Measurements from ENCODE around the gene ELK4. TPM values are rescaled to one million over a fixed set of nuclear protein-coding genes. Genes with fewer than 3 reads are reported as not detected.

ELK4 gene
- total and polyA plus RNA-seq, 5 donors from 2014 or later = 3.5 to 106 (median 4.7) TPM

- H3K4me3 ChIP-seq (ENCODE audit: low read depth, low read length) = no peak overlapping the region
- Mint-ChIP-seq H3K4me1 (peaks cover 31 to 64% (median 46%) of the 10 kb centered on the region in 4 donors), H3K9me3 (no peaks in the 10 kb centered on the region), H3K4me3 (no peak overlapping the region), H3K27ac (peak overlapping the region in 2 of 3 donors; percentile 29 to 62), H3K36me3 (peaks cover 40% of the 10 kb centered on the region), H3K27me3 (no peaks in the 10 kb centered on the region)
- peaks cover 32% of the 10 kb centered on the region for H3K4me1 ChIP-seq (ENCODE audit: control insufficient read depth, insufficient read depth, low read length, poor library complexity, severe bottlenecking)
- ATAC-seq (ENCODE audit: low read depth in 2 of 2) (no peak), DNase-seq (no peak)
- no peaks in the 10 kb centered on the region for H3K9me3 ChIP-seq (ENCODE audit: control insufficient read depth in 2 of 2, low read length in 2 of 2)
- peaks cover 52% of the 10 kb centered on the region for H3K36me3 ChIP-seq (ENCODE audit: control insufficient read depth, insufficient read depth, low read length)
- H3K27me3 ChIP-seq (ENCODE audit: control insufficient read depth, insufficient read depth, low read length) = no peaks in the 10 kb centered on the region
- H3K27ac ChIP-seq (ENCODE audit: insufficient read depth, low read length, poor library complexity, severe bottlenecking) = no peak overlapping the region
Observed at GRCh38 chr1:205623646-205624045, 8.2 kb downstream of the ELK4 start.

- DNase-seq = no peak
- no peak for ATAC-seq (ENCODE audit: low read depth in 2 of 2)
- no peak overlapping the region for H3K4me3 Mint-ChIP-seq
- no peaks in the 10 kb centered on the region for H3K27me3 ChIP-seq (ENCODE audit: control insufficient read depth, insufficient read depth, low read length)
- no peak overlapping the region for H3K4me3 ChIP-seq (ENCODE audit: low read depth, low read length)
- H3K36me3 Mint-ChIP-seq = peaks cover 37% of the 10 kb centered on the region
- peak overlapping the region in 2 of 3 donors; percentile 49 to 77 for H3K27ac Mint-ChIP-seq
- H3K9me3 ChIP-seq (ENCODE audit: control insufficient read depth in 2 of 2, low read length in 2 of 2) = no peaks in the 10 kb centered on the region
- no peaks in the 10 kb centered on the region for H3K27me3 Mint-ChIP-seq
- peaks cover 18 to 38% (median 25%) of the 10 kb centered on the region in 4 donors for H3K4me1 Mint-ChIP-seq
- peaks cover 81% of the 10 kb centered on the region for H3K36me3 ChIP-seq (ENCODE audit: control insufficient read depth, insufficient read depth, low read length)
- peaks cover 10% of the 10 kb centered on the region for H3K4me1 ChIP-seq (ENCODE audit: control insufficient read depth, insufficient read depth, low read length, poor library complexity, severe bottlenecking)
- no peak overlapping the region for H3K27ac ChIP-seq (ENCODE audit: insufficient read depth, low read length, poor library complexity, severe bottlenecking)
- no peaks in the 10 kb centered on the region for H3K9me3 Mint-ChIP-seq
Observed at GRCh38 chr1:205620269-205620668, 11.5 kb downstream of the ELK4 start.

- no peak for ATAC-seq (ENCODE audit: low read depth in 2 of 2)
- no peaks in the 10 kb centered on the region for H3K9me3 Mint-ChIP-seq
- H3K36me3 Mint-ChIP-seq = peaks cover 38% of the 10 kb centered on the region
- DNase-seq = no peak
- Histone ChIP-seq H3K36me3 (ENCODE audit: control insufficient read depth, insufficient read depth, low read length) (peaks cover 83% of the 10 kb centered on the region), H3K27ac (ENCODE audit: insufficient read depth, low read length, poor library complexity, severe bottlenecking) (no peak overlapping the region), H3K4me3 (ENCODE audit: low read depth, low read length) (no peak overlapping the region), H3K27me3 (ENCODE audit: control insufficient read depth, insufficient read depth, low read length) (no peaks in the 10 kb centered on the region), H3K9me3 (ENCODE audit: control insufficient read depth in 2 of 2, low read length in 2 of 2) (no peaks in the 10 kb centered on the region), H3K4me1 (ENCODE audit: control insufficient read depth, insufficient read depth, low read length, poor library complexity, severe bottlenecking) (peaks cover 2% of the 10 kb centered on the region)
- peak overlapping the region in 1 of 3 donors; percentile 32 for H3K27ac Mint-ChIP-seq
- no peaks in the 10 kb centered on the region for H3K27me3 Mint-ChIP-seq
- H3K4me1 Mint-ChIP-seq = peaks cover 10 to 33% (median 24%) of the 10 kb centered on the region in 4 donors
- H3K4me3 Mint-ChIP-seq = no peak overlapping the region
Observed at GRCh38 chr1:205619376-205619775, 12.4 kb downstream of the ELK4 start.

- peaks cover 6% of the 10 kb centered on the region for H3K4me1 ChIP-seq (ENCODE audit: control insufficient read depth, insufficient read depth, low read length, poor library complexity, severe bottlenecking)
Observed at GRCh38 chr1:205616563-205617293, 15.1 kb downstream of the ELK4 start.

GRCh38 chr1:205615789-205616188 lies 16.0 kb downstream of the ELK4 start:
- no peak overlapping the region for H3K4me3 ChIP-seq (ENCODE audit: low read depth, low read length)
- peaks cover 15% of the 10 kb centered on the region for H3K4me1 ChIP-seq (ENCODE audit: control insufficient read depth, insufficient read depth, low read length, poor library complexity, severe bottlenecking)
- H3K36me3 ChIP-seq (ENCODE audit: control insufficient read depth, insufficient read depth, low read length) = peaks cover 84% of the 10 kb centered on the region
- Mint-ChIP-seq H3K36me3 (peaks cover 41% of the 10 kb centered on the region), H3K4me3 (no peak overlapping the region), H3K4me1 (peaks cover 26 to 46% (median 32%) of the 10 kb centered on the region in 4 donors), H3K9me3 (no peaks in the 10 kb centered on the region), H3K27ac (peak overlapping the region in 2 of 3 donors; percentile 60), H3K27me3 (no peaks in the 10 kb centered on the region)
- H3K27me3 ChIP-seq (ENCODE audit: control insufficient read depth, insufficient read depth, low read length) = no peaks in the 10 kb centered on the region
- DNase-seq (no peak), ATAC-seq (ENCODE audit: low read depth in 2 of 2) (no peak)
- H3K27ac ChIP-seq (ENCODE audit: insufficient read depth, low read length, poor library complexity, severe bottlenecking) = no peak overlapping the region
- H3K9me3 ChIP-seq (ENCODE audit: control insufficient read depth in 2 of 2, low read length in 2 of 2) = no peaks in the 10 kb centered on the region

More at GRCh38 chr1:205616563-205617293, 15.1 kb downstream of the ELK4 start:
- Histone ChIP-seq H3K27ac (ENCODE audit: insufficient read depth, low read length, poor library complexity, severe bottlenecking) (no peak overlapping the region), H3K36me3 (ENCODE audit: control insufficient read depth, insufficient read depth, low read length) (peaks cover 88% of the 10 kb centered on the region), H3K9me3 (ENCODE audit: control insufficient read depth in 2 of 2, low read length in 2 of 2) (no peaks in the 10 kb centered on the region), H3K27me3 (ENCODE audit: control insufficient read depth, insufficient read depth, low read length) (no peaks in the 10 kb centered on the region), H3K4me3 (ENCODE audit: low read depth, low read length) (no peak overlapping the region)
- Mint-ChIP-seq H3K36me3 (peaks cover 36% of the 10 kb centered on the region), H3K4me3 (no peak overlapping the region), H3K9me3 (no peaks in the 10 kb centered on the region), H3K27ac (peak overlapping the region in 1 of 3 donors; percentile 60), H3K4me1 (peaks cover 17 to 38% (median 26%) of the 10 kb centered on the region in 4 donors), H3K27me3 (no peaks in the 10 kb centered on the region)
- no peak for DNase-seq
- no peak for ATAC-seq (ENCODE audit: low read depth in 2 of 2)

GRCh38 chr1:205613854-205614412 lies 17.9 kb downstream of the ELK4 start:
- H3K36me3 ChIP-seq (ENCODE audit: control insufficient read depth, insufficient read depth, low read length) = peaks cover 66% of the 10 kb centered on the region
- H3K27me3 Mint-ChIP-seq = no peaks in the 10 kb centered on the region
- peaks cover 38 to 52% (median 40%) of the 10 kb centered on the region in 4 donors for H3K4me1 Mint-ChIP-seq

GRCh38 chr1:205612556-205612955 lies 19.3 kb downstream of the ELK4 start:
- peaks cover 46 to 58% (median 47%) of the 10 kb centered on the region in 4 donors for H3K4me1 Mint-ChIP-seq
- ATAC-seq (ENCODE audit: low read depth in 2 of 2) (no peak), DNase-seq (no peak)
- H3K9me3 Mint-ChIP-seq = no peaks in the 10 kb centered on the region
- H3K4me3 ChIP-seq (ENCODE audit: low read depth, low read length) = no peak overlapping the region
- no peak overlapping the region for H3K4me3 Mint-ChIP-seq
- H3K36me3 ChIP-seq (ENCODE audit: control insufficient read depth, insufficient read depth, low read length) = peaks cover 60% of the 10 kb centered on the region
- H3K27me3 Mint-ChIP-seq = no peaks in the 10 kb centered on the region
- H3K27ac Mint-ChIP-seq = no peak overlapping the region
- H3K4me1 ChIP-seq (ENCODE audit: control insufficient read depth, insufficient read depth, low read length, poor library complexity, severe bottlenecking) = peaks cover 19% of the 10 kb centered on the region
- H3K27ac ChIP-seq (ENCODE audit: insufficient read depth, low read length, poor library complexity, severe bottlenecking) = no peak overlapping the region
- H3K9me3 ChIP-seq (ENCODE audit: control insufficient read depth in 2 of 2, low read length in 2 of 2) = no peaks in the 10 kb centered on the region
- H3K27me3 ChIP-seq (ENCODE audit: control insufficient read depth, insufficient read depth, low read length) = no peaks in the 10 kb centered on the region
- peaks cover 45% of the 10 kb centered on the region for H3K36me3 Mint-ChIP-seq

More at GRCh38 chr1:205613854-205614412, 17.9 kb downstream of the ELK4 start:
- Mint-ChIP-seq H3K36me3 (peaks cover 43% of the 10 kb centered on the region), H3K27ac (peak overlapping the region in 2 of 3 donors; percentile 59 to 67), H3K9me3 (no peaks in the 10 kb centered on the region), H3K4me3 (peak overlapping the region in 1 of 4 donors; percentile 33)
- H3K4me1 ChIP-seq (ENCODE audit: control insufficient read depth, insufficient read depth, low read length, poor library complexity, severe bottlenecking) = peaks cover 19% of the 10 kb centered on the region
- DNase-seq = peak in 1 of 3 donors; percentile 79
- no peak overlapping the region for H3K27ac ChIP-seq (ENCODE audit: insufficient read depth, low read length, poor library complexity, severe bottlenecking)
- no peak overlapping the region for H3K4me3 ChIP-seq (ENCODE audit: low read depth, low read length)
- peak in 1 of 2 donors; percentile 62 for ATAC-seq (ENCODE audit: low read depth in 2 of 2)
- no peaks in the 10 kb centered on the region for H3K27me3 ChIP-seq (ENCODE audit: control insufficient read depth, insufficient read depth, low read length)
- no peaks in the 10 kb centered on the region for H3K9me3 ChIP-seq (ENCODE audit: control insufficient read depth in 2 of 2, low read length in 2 of 2)

Measured in CD4-positive, CD25-positive, alpha-beta regulatory T cell (primary cell).